Endodermal cell (in vitro differentiated cells): ENCODE data around the gene SEMA3G. TPM values are rescaled to one million over a fixed set of nuclear protein-coding genes. Genes with fewer than 3 reads are reported as not detected.

Experiments used
- DNase-seq: peaks from one replicate; pipeline ENCODE4 v3.0.0-alpha.2; 2017
- H3K27ac ChIP-seq: 2 replicates; pipeline ENCODE4 v1.5.1; 2013; ENCODE audit warnings: mild to moderate bottlenecking, low read depth, low read length, moderate library complexity
- H3K27me3 ChIP-seq: 2 replicates; pipeline ENCODE4 v1.6.1; 2013; ENCODE audit warnings: mild to moderate bottlenecking, low read length, moderate library complexity; ENCODE audit not compliant: insufficient read depth, control insufficient read depth, poor library complexity, severe bottlenecking
- H3K36me3 ChIP-seq: 2 replicates; pipeline ENCODE4 v1.7.0; 2013; ENCODE audit warnings: mild to moderate bottlenecking, low read length, moderate library complexity; ENCODE audit not compliant: control insufficient read depth, insufficient read depth
- H3K4me1 ChIP-seq: one replicate; pipeline ENCODE4 v1.7.0; 2013; ENCODE audit warnings: low read length; ENCODE audit not compliant: control insufficient read depth, insufficient read depth
- H3K4me3 ChIP-seq: 2 replicates; pipeline ENCODE4 v1.5.1; 2013; ENCODE audit warnings: mild to moderate bottlenecking, low read length, moderate library complexity
- H3K9ac ChIP-seq: 2 replicates; pipeline ENCODE4 v1.6.1; 2013; ENCODE audit warnings: mild to moderate bottlenecking, low read length, moderate library complexity; ENCODE audit not compliant: poor library complexity, severe bottlenecking; ENCODE audit errors: extremely low read depth
- H3K9me3 ChIP-seq: 2 replicates; pipeline ENCODE4 v1.6.1; 2013; ENCODE audit warnings: mild to moderate bottlenecking, low read length, moderate library complexity; ENCODE audit not compliant: control insufficient read depth
- H3K27ac Mint-ChIP-seq: 2 replicates; pipeline ENCODE4 v1.8.0; 2020; ENCODE audit warnings: mixed read lengths
- H3K27me3 Mint-ChIP-seq: 2 replicates; pipeline ENCODE4 v1.8.0; 2021; ENCODE audit warnings: mild to moderate bottlenecking, mixed read lengths; ENCODE audit not compliant: insufficient read depth
- H3K36me3 Mint-ChIP-seq: 2 replicates; pipeline ENCODE4 v1.8.0; 2020; ENCODE audit warnings: low read depth, mixed read lengths
- H3K4me1 Mint-ChIP-seq: 2 replicates; pipeline ENCODE4 v1.8.0; 2020; ENCODE audit warnings: mixed read lengths
- H3K4me3 Mint-ChIP-seq: 2 replicates; pipeline ENCODE4 v1.8.0; 2020; ENCODE audit warnings: mild to moderate bottlenecking, moderate library complexity, mixed read lengths
- H3K9me3 Mint-ChIP-seq: 2 replicates; pipeline ENCODE4 v1.8.0; 2020; ENCODE audit warnings: mild to moderate bottlenecking, mixed read lengths
- CTCF ChIP-seq: fragments of 200-600 bp; sonication (generic); conservative IDR thresholded peaks from 2 replicates; pipeline ENCODE4 v1.5.0; 2021; ENCODE audit warnings: antibody characterized with exemption, mild to moderate bottlenecking
- whole genome bisulfite sequencing, 2 experiments: methylation state at CpG; one replicate each; pipeline versions ENCODE4 v1.1.5 to v1.1.7; 2013; ENCODE audit warnings: missing lambda C conversion rate in 2 of 2, mixed read lengths in 1 of 2; ENCODE audit not compliant: insufficient coverage in 1 of 2, insufficient read length in 1 of 2; 5-methylcytosine and 5-hydroxymethylcytosine counted together
- total RNA-seq, 2 donors: library from RNA; stranded (reverse); fragmentation: NEBNext Ultra II Directional in 1 of 2; extraction: Animal tissue kit (Norgen Biotek cat#: 25700) in 1 of 2; gene quantifications; 2 replicates in 1 of 2; 3 replicates in 1 of 2; pipeline ENCODE4 v1.2.1, GENCODE V29; 2021

Gene SEMA3G
- total RNA-seq, 2 donors from 2014 or later = 2.5 to 8.6 TPM

GRCh38 chr3:52479877-52480575 is 35.1 kb upstream of the SEMA3G start:
- no peaks in the 10 kb centered on the region for H3K27me3 Mint-ChIP-seq
- 94 to 98% methylated on average over 7 to 16 of the region's 16 CpGs for WGBS, 2 experiments
- Histone ChIP-seq H3K9me3 (no peaks in the 10 kb centered on the region), H3K9ac (no peak overlapping the region), H3K27ac (no peak overlapping the region), H3K36me3 (peaks cover 95% of the 10 kb centered on the region), H3K27me3 (no peaks in the 10 kb centered on the region), H3K4me3 (no peak overlapping the region), H3K4me1 (no peaks in the 10 kb centered on the region)
- peaks cover 68% of the 10 kb centered on the region for H3K36me3 Mint-ChIP-seq
- DNase-seq = no peak
- no peaks in the 10 kb centered on the region for H3K4me1 Mint-ChIP-seq
- H3K27ac Mint-ChIP-seq = no peak overlapping the region
- no peaks in the 10 kb centered on the region for H3K9me3 Mint-ChIP-seq
- H3K4me3 Mint-ChIP-seq = no peak overlapping the region
- no peak for TF ChIP-seq CTCF

GRCh38 chr3:52479037-52479876 is 34.4 kb upstream of the SEMA3G start:
- Histone ChIP-seq H3K9ac (no peak overlapping the region), H3K36me3 (peaks cover 96% of the 10 kb centered on the region), H3K9me3 (no peaks in the 10 kb centered on the region), H3K27ac (no peak overlapping the region), H3K4me3 (no peak overlapping the region), H3K27me3 (no peaks in the 10 kb centered on the region), H3K4me1 (no peaks in the 10 kb centered on the region)
- Mint-ChIP-seq H3K9me3 (no peaks in the 10 kb centered on the region), H3K4me1 (no peaks in the 10 kb centered on the region), H3K27ac (no peak overlapping the region), H3K4me3 (no peak overlapping the region), H3K36me3 (peaks cover 73% of the 10 kb centered on the region), H3K27me3 (no peaks in the 10 kb centered on the region)
- DNase-seq = no peak
- 96 to 100% methylated on average over 4 to 7 of the region's 7 CpGs for WGBS, 2 experiments
- no peak for TF ChIP-seq CTCF

GRCh38 chr3:52477796-52478095 is 32.8 kb upstream of the SEMA3G start:
- Histone ChIP-seq H3K27me3 (no peaks in the 10 kb centered on the region), H3K9me3 (no peaks in the 10 kb centered on the region), H3K4me1 (no peaks in the 10 kb centered on the region), H3K36me3 (peaks cover 97% of the 10 kb centered on the region), H3K9ac (no peak overlapping the region), H3K27ac (no peak overlapping the region), H3K4me3 (no peak overlapping the region)
- Mint-ChIP-seq H3K4me1 (no peaks in the 10 kb centered on the region), H3K27me3 (no peaks in the 10 kb centered on the region), H3K9me3 (no peaks in the 10 kb centered on the region), H3K27ac (peak overlapping the region; percentile 74), H3K36me3 (peaks cover 86% of the 10 kb centered on the region), H3K4me3 (no peak overlapping the region)
- no peak for DNase-seq
- no peak for TF ChIP-seq CTCF
- WGBS, 2 experiments = 88 to 97% methylated on average over 5 to 6 of the region's 6 CpGs
